HG02678 (cell line): ENCODE data around the gene TLR10.
A peak's percentile ranks its signal among the peaks of the same experiment; 100 is the strongest.
"Not testable (repeated sequence)": the region's sequence is repeated elsewhere in the genome, so short reads cannot be mapped to it uniquely, and the experiment has no call there.

Experiments used
- ATAC-seq: cut with Tn5 transposase; IDR thresholded peaks from one replicate; pipeline ENCODE4 v1.9.1; 2021; ENCODE audit warnings: mild to moderate bottlenecking, moderate library complexity; ENCODE audit not compliant: unreplicated experiment

TLR10 gene, protein sequence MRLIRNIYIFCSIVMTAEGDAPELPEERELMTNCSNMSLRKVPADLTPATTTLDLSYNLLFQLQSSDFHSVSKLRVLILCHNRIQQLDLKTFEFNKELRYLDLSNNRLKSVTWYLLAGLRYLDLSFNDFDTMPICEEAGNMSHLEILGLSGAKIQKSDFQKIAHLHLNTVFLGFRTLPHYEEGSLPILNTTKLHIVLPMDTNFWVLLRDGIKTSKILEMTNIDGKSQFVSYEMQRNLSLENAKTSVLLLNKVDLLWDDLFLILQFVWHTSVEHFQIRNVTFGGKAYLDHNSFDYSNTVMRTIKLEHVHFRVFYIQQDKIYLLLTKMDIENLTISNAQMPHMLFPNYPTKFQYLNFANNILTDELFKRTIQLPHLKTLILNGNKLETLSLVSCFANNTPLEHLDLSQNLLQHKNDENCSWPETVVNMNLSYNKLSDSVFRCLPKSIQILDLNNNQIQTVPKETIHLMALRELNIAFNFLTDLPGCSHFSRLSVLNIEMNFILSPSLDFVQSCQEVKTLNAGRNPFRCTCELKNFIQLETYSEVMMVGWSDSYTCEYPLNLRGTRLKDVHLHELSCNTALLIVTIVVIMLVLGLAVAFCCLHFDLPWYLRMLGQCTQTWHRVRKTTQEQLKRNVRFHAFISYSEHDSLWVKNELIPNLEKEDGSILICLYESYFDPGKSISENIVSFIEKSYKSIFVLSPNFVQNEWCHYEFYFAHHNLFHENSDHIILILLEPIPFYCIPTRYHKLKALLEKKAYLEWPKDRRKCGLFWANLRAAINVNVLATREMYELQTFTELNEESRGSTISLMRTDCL

DNA sequence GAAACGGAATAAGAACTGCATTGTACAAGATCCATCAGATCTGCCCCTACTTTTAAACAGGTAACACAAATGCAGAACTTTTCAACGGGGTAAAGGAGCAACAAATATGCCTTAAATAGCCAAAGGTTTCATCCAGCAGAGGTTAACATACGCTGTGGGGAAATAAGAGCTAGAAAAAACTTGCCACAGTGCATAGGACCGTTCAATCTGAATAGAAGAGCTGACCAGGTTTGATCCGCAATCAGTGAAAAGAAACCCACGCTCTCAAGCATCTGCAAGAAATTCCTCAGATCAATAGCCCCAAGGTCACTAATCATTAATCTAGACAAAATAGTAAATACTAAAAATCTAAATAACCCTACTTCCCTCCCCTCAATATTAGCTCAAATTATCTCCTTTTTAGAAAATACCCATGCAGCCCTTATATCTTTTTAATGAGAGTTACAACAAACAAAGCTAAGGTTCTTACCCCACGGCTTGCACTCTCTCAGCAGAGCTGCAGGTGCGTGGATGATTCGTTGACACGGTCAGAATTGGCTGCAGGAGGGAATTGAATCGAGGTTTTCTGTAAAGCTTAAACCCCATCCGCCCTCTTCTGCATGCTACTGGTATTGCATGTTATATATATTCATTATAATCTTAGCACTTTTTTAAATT is at the start of gene TLR10:
TSS of gene TLR10 (minus strand) at position 539 of the 657 bp plus-strand sequence. CDS start 7,400 bp downstream, outside the sequence.
- peak; percentile 64 for ATAC-seq

DNA sequence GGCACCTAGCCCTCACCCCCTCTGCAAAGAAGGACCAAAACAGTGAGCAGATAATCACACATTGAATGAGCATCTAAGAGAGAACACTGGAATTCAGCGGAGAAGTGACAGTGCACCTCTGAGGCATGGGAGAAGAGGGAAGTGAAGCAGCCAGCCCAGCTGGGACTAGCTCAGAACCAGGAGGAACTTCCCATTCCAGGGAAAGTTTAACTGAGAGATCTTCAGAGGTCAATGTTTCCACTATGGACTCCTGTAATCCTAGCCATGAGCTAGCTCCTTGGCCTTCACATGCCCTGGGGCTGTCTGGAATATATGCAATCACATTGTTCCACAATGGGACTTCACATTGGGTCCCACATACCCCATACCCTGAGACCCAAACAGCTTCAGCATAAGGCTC is 49.4 kb upstream of the TLR10 start:
- ATAC-seq: no peak

DNA sequence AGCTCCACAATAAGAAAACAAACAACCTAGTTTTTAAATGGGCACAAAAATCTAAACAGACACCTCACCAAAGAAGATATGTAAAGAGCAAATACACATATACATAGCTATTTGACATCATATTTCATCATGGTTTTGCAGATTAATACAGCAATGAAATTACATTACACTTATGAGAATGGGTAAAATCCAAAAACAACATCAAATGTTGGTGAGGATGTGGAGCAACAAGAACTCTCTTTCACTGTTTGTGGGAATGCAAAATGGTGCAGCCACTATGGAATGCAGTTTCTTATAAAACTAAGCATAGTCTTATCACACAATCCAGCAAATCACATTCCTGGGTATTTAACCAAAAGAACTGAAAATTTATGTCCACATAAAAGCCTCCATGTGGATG is 48.9 kb upstream of the TLR10 start:
- ATAC-seq: no peak

DNA sequence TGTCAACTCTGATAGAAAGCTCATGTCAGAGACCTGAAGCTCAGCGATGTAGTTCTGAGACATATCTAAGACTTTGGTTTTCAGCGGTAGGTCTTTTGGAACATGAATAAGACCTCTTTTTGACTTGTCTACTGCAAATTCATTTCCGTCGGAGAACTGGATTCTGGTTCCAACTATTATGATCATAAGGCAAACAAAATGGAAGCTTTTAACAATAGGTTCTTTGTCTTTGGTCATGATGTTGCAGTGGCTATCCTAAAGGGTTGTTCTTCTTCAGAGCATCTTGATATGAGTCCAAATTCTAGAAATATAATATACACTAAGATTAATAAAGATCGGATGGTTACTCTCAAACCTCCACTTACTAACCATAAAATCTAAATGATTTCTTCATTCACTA is 46.4 kb upstream of the TLR10 start:
- ATAC-seq: no peak

DNA sequence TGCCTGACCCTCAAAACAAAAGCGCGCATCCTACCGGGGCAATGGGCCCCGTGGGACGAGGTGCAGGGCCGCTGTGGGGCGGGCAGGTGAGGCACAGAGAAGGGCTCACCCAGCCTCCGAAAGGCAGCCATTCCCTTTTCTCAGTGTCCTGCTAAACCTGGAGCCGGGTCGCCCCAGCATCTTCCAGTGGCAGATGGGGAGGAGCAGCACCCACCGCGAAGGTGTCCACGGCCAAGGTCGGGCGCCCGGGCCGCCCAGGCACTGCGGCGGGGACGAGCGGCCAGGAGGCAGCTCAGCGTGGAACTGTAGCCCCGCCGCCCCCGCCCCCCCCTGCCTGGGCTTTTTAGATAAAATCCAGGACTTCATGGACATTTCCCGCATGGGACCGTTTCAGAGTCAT is 41.0 kb upstream of the TLR10 start:
- ATAC-seq: no peak

DNA sequence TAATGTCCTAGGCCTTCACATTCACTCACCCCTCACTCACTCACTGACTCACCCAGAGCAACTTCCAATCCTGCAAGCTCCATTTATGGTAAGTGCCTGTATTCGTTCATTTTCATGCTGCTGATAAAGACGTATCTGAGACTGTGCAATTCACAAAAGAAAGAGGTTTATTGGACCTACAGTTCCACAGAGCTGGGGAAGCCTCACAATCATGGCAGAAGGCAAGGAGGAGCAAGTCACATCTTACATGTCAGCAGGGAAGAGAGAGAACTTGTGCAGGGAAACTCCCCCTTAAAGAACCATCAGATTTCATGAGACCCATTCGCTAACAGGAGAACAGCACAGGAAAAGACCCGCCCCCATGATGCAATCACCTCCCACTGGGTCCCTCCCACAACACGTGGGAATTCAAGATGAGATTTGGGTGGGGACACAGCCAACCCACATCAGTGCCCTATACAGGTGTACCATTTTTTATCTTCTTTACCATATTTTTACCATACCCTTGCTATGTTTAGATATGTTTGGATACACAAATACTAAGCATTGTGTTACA is 40.0 kb upstream of the TLR10 start:
- ATAC-seq: no peak

DNA sequence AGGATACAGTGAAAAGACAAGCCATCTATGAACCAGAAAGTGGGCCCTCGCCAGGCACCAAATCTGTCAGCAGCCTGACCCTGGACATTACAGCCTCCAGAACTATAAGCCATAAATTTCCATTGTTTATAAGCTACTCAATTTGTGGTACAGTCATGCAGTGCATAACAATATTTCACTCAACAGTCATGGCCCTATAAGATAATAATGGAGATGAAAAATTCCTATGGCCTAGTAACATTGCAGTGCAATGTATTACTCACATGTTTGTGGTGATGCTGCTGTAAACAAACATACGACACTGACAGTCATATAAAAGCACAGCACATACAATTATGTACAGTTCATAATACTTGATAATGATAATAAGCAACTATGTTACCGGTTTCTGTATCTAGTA is 38.9 kb upstream of the TLR10 start:
- no peak for ATAC-seq

DNA sequence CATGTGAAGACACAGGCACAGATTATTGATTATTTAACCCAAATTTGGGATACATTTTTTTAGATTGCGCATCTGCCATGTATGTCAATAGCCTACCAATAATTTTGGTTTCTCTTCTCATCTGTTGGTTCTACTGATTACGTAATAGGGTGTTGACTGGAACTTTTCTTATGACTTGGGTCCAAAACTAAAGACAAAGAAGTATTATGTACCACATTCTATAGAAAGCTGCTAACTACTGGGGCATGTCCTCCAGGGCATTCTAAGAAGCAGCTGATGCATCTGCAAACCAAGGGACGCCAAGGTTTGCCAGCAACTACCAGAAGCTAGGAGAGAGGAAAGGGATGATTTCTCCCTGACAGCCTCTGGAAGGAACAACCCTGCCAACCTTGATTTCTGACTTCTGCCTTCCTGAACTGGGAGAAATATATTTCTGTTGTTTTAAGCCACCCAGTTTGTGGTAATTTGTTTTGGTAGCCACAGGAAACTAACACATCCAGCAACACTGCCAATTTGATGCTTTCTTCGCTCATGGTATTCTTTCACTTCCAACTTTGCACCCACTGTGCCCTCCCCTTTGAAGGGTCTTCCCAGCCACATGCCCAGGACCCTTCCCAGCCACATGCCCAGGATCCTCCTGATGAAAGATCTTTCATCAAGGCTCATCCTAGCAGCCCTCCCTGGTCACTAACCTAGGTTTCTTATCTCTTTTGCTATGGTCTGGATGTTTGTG is 37.7 kb upstream of the TLR10 start:
- peak; percentile 63 for ATAC-seq

DNA sequence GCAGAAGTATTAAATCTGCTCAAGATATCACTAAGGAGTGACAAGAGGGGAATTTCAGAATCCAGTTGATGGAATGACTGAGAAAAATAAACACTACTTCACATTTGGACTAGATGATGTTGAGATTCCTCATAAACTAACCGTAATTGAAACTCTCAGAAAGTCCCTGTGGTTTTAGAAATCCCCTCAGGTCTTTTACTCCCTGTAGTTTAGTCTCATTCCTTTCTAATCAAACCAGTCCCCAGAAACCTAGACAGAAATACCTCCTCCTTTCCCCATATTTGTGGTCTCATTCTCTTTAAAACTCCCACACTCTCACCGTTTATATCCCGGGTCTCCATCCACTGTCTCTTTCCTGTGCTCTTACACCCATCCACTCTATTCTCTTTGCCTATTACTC is 36.8 kb upstream of the TLR10 start:
- no peak for ATAC-seq

DNA sequence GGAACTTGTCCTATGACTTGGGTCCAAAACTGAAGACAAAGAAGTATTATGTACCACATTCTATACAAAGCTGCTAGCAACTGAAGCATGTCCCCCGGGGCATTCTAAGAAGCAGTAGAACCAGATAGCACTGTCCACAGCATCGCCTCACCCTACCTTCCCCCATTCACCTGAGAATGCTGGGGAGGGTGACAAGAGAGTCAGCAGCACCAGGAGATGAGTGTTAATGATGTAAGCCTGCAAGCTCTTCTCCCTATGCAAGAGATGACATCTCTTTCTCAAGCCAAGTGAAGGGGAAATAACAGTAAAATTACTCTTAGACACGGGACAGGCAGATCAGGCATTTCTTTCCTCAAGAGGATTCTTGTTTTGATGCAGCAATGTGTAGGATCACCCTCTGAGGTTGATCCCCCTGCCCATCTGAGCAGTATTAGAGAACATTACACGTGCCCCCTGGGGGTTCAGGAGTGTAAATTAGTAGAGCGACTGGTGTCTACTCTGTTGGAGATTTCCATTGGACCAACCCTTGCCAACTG is 35.7 kb upstream of the TLR10 start:
- peak; percentile 58 for ATAC-seq

DNA sequence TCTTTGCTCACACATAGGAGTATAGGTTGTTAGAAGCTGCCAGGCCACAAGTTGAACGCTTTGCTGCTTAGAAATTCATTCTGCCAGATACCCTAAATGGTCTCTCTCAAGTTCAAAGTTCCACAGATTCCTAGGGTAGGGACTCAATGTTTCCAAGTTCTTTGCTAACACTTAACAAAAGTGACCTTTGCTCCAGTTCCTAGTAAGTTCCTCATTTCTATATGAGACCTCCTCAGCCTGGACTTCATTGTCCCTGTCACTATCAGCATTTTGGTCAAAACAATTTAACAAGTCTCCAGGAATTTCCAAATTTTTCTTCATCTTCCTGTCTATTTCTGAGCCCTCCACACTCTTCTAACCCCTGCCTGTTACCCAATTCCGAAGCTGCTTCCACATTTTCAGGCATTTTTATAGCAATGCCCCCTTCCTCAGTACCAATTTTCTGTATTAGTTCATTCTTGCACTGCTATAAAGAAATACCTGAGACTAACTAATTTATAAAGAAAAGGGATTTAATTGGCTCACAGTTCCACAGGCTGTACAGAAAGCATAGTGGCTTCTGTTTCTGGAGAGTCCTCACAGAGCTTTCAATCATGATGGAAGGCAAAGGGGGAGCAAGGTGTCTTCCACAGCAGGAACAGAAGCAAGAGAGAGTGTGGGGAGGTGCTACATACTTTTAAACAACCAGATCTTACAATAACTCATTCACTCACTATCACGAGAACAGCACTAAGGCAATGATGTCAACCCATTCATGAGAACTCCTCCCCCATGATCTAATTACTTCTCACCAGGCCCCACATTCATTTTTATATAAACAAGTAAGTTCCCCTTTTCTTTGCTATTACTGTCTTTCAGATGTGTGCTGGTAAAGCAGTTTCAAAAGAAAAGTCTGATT is 33.3 kb upstream of the TLR10 start:
- ATAC-seq: no peak

DNA sequence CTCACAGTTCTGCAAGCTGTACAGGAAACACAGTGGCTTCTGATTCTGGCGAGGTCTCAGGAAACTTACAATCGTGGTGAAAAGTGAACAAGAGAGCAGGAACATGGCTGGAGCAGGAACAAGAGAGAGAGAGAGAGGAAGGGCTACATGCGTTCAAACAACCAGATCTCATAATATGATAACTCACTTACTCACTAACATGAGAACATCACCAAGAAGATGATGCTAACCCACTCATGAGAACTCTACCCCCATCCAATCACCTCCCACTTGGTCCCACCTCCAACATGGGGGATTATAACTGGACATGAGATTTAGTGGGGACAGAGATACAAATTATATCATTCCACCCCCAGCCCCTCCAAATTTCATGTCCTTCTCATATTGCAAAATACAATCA is 31.6 kb upstream of the TLR10 start:
- ATAC-seq: no peak

DNA sequence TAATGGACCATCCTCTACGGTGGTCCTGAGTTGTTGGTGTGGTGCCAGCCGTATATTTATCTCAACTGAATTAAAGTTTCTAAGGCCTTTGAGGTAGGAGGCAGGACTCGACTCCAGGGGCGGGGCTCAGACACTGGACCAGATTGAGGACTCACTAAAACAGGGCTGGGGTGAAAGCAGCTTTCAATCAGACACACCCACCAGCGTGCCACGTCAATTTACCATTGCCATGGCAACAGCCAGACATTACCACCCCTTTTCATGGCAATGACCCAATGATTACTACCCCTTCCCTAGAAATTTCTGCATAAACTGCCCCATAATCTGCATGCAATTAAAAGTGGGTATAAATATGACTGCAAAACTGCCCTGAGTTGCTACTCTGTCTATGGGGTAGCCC is 28.5 kb upstream of the TLR10 start:
- ATAC-seq: no peak

DNA sequence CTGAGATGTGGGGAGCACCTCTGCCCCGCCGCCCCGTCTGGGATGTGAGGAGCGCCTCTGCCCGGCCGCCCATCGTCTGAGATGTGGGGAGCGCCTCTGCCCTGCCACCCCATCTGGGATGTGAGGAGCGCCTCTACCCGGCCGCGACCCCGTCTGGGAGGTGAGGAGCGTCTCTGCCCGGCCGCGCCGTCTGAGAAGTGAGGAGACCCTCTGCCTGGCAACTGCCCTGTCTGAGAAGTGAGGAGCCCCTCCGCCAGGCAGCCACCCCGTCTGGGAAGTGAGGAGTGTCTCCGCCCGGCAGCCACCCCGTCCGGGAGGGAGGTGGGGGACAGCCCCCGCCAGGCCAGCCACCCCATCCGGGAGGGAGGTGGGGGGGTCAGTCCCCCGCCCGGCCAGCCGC is 24.7 kb upstream of the TLR10 start:
- ATAC-seq: not testable (repeated sequence)

DNA sequence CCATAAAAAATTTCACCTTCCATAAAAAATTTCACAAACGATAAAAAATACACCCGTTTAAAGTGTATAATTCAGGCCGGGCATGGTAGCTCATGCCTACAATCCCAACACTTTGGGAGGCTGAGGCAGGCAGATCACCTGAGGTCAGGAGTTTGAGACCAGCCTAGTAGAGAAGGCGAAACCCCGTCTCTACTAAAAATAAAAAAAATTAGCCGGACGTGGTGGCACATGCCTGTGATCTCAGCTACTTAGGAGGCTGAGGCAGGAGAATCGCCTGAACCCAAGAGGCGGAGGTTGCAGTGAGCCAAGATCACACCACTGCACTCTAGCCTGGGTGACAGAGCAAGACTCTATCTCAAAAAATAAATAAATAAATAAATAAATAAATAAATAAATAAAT is 23.5 kb upstream of the TLR10 start:
- ATAC-seq: not testable (repeated sequence)

DNA sequence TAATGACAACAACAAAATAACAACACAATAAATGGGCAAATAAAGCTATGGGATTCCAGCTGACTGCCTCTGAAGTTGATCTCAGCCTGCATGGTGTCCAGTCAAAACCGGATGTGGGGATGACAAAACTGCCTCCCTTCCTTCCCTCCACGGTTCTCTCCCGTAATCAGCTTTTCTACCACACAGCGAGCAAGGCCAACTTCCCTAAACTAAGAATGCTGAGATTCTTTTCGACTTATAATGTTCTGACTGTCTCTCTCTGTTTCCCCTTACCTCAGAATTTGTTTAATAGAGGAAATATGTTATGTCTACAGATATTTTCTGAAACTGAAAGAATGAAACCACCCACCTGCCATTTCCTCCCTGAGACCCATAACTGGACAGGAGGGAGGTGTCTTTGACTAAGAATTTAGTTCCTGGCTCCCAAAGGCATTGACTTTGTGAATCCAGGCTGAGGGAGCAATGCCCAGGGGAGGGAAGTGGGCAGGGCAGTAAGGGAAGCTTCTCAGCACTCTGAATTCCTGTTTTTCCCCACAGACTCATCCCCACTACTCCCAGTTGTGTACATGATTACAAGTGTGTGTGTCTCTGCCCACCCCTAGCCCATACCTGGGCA is 22.8 kb upstream of the TLR10 start:
- ATAC-seq: peak; percentile 81

DNA sequence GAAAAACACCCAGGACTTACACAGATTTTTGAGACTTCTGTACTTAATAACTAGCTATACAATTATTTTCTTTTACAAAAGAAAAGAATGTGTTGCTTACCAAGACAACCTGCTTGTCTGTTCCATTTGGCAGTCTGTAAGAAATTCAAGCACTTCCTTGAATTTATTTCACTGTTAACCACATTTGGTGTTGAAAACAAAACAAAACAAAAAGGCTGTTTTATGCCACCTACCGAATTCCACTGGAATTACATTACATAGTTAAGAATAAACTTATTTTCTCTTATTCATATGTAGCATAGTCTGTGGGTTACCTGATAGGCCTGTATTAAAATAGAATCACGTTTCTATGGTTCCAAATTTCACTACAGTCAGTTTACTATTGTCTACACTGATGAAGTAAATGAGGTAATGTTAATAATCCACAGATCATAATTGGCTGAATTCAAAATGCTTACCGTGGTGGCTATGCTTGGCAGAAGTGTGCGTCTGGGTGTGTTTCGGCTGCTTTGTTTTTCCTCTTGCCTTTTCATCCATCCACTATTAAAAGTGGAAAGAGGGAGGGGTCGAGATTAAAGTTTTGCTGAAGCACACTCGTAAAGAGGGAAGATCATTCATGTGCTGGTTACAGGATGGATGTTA is 22.0 kb upstream of the TLR10 start, which contains the start of gene TLR1:
TSS of gene TLR1 (minus strand) at position 138 of the 642 bp plus-strand sequence. CDS start 5,960 bp downstream, outside the sequence.
- ATAC-seq: no peak
